K562 (cell line): ENCODE data around the gene ING1. TPM values are rescaled to one million over a fixed set of nuclear protein-coding genes. Genes with fewer than 3 reads are reported as not detected.

Experiments
- ATAC-seq: fragments of 200-7000 bp; cut with Tn5 transposase; 3 replicates; pipeline ENCODE4 v1.9.1; 2020; ENCODE audit warnings: moderate library complexity
- BruUV-seq: library from RNA; stranded (reverse); fragments of 400-500 nt; replicated peaks from 2 replicates; lab custom pipeline; 2021; lab: Mats Ljungman, UMichigan
- CTCF ChIA-PET: fragments of 300-600 bp; formaldehyde crosslinking; extraction: SDS; loops from one replicate; lab custom pipeline; 2021; ENCODE audit warnings: low intra/inter-chr PET ratio; lab: Yijun Ruan, JAX
- POLR2A ChIA-PET: fragments of 300-600, 350-650 bp; sonication (Branson Sonifier 250); formaldehyde crosslinking; extraction: SDS; loops from one replicate; lab custom pipeline; 2021; ENCODE audit warnings: antibody characterized with exemption, inconsistent platforms; lab: Yijun Ruan, JAX
- DNase-seq, 4 experiments: peaks; one replicate each; pipeline versions ENCODE4 v3.0.0 to v3.0.0-alpha.2; 2011 to 2018; ENCODE audit warnings: low spot score in 3 of 4, mixed read lengths in 3 of 4; ENCODE audit errors: extremely low read depth in 1 of 4
- FAIRE-seq: peaks from 2 replicates; lab custom pipeline; 2011; peaks lifted over from hg19 to GRCh38; lab: Jason Lieb, UNC
- H2AFZ ChIP-seq: 2 replicates; pipeline ENCODE4 v1.6.0; 2011; ENCODE audit warnings: low read depth, low read length, control low read depth, inconsistent platforms
- H3K27ac ChIP-seq: fragments of 200-600 bp; 3 replicates; pipeline ENCODE4 v1.8.0; 2011; ENCODE audit warnings: low read depth, mild to moderate bottlenecking, control low read depth, inconsistent platforms, low read length, moderate library complexity, mixed read lengths; ENCODE audit errors: extremely low read depth
- H3K27me3 ChIP-seq, 2 experiments: fragments of 300-600 bp in 1 of 2; 2 replicates in 1 of 2; 3 replicates in 1 of 2; pipeline versions ENCODE4 v1.6.0 to v1.8.0; 2011; ENCODE audit warnings: inconsistent platforms in 2 of 2, low read length in 2 of 2, mild to moderate bottlenecking in 1 of 2, mixed read lengths in 1 of 2, moderate library complexity in 1 of 2; ENCODE audit not compliant: control insufficient read depth in 2 of 2, insufficient read depth in 2 of 2
- H3K36me3 ChIP-seq: fragments of 300-600 bp; 3 replicates; pipeline ENCODE4 v1.8.0; 2011; ENCODE audit warnings: mild to moderate bottlenecking, low read length, inconsistent platforms; ENCODE audit not compliant: control insufficient read depth, insufficient read depth
- H3K4me1 ChIP-seq, 2 experiments: fragments of 200-600 bp in 1 of 2; replicated peaks in 1 of 2; 2 replicates in 1 of 2; 3 replicates in 1 of 2; pipeline versions ENCODE4 v1.5.1 to v1.8.0; 2011; ENCODE audit warnings: inconsistent platforms in 2 of 2, low read length in 2 of 2, mild to moderate bottlenecking in 1 of 2, mixed read lengths in 1 of 2, moderate library complexity in 1 of 2; ENCODE audit not compliant: control insufficient read depth in 2 of 2, insufficient read depth in 2 of 2
- H3K4me2 ChIP-seq: 2 replicates; pipeline ENCODE4 v1.6.1; 2011; ENCODE audit warnings: low read length, control low read depth, inconsistent platforms, mixed read lengths; ENCODE audit not compliant: insufficient read depth
- H3K4me3 ChIP-seq: fragments of 200-600 bp; sonication (generic), shearing (Covaris generic); 2 replicates; pipeline ENCODE4 v1.5.1; 2016; ENCODE audit warnings: control low read depth, inconsistent platforms
- H3K79me2 ChIP-seq: fragments of 200-600 bp; 3 replicates; pipeline ENCODE4 v1.8.0; 2011; ENCODE audit warnings: low read length, inconsistent platforms; ENCODE audit not compliant: control insufficient read depth, insufficient read depth
- H3K9ac ChIP-seq, 2 experiments: 2 replicates each; pipeline versions ENCODE4 v1.6.0 to v1.6.1; 2011; ENCODE audit warnings: low read depth in 2 of 2, low read length in 2 of 2, control low read depth in 1 of 2, inconsistent platforms in 1 of 2, mild to moderate bottlenecking in 1 of 2, mixed read lengths in 1 of 2; ENCODE audit not compliant: insufficient read depth in 1 of 2
- H3K9me1 ChIP-seq: one replicate; pipeline ENCODE4 v1.6.0; 2011; ENCODE audit warnings: inconsistent platforms, mild to moderate bottlenecking, low read length, moderate library complexity; ENCODE audit not compliant: control insufficient read depth, insufficient read depth
- H3K9me3 ChIP-seq: replicated peaks from 2 replicates; pipeline ENCODE4 v1.5.1; 2011; ENCODE audit warnings: low read depth, low read length, inconsistent platforms; ENCODE audit not compliant: control insufficient read depth, insufficient read depth
- H4K20me1 ChIP-seq: replicated peaks from 2 replicates; pipeline ENCODE4 v1.6.1; 2011; ENCODE audit warnings: low read length, inconsistent platforms, mixed read lengths; ENCODE audit not compliant: control insufficient read depth, insufficient read depth
- CBX8 ChIP-seq: fragments of 200-600 bp; sonication (generic); IDR thresholded peaks from 2 replicates; pipeline ENCODE4 v1.6.1; 2012; ENCODE audit warnings: borderline replicate concordance, mixed run types, low read depth, mild to moderate bottlenecking, moderate library complexity, mixed read lengths, low read length, control low read depth, inconsistent platforms; ENCODE audit not compliant: poor library complexity, severe bottlenecking; ENCODE audit errors: extremely low read depth
- HDAC6 ChIP-seq: IDR thresholded peaks from 2 replicates; pipeline ENCODE4 v1.6.1; 2012; ENCODE audit warnings: low read depth, mild to moderate bottlenecking, control low read depth, inconsistent platforms, low read length, moderate library complexity
- MTA2 ChIP-seq: fragments of 450-650 bp; IDR thresholded peaks from 2 replicates; pipeline ENCODE4 v1.6.1; 2016; ENCODE audit warnings: low read depth
- NFE2 ChIP-seq: IDR thresholded peaks from 2 replicates; pipeline ENCODE4 v1.6.1; 2014; ENCODE audit warnings: antibody characterized with exemption, low read depth
- POLR2AphosphoS5 ChIP-seq: IDR thresholded peaks from 2 replicates; pipeline ENCODE4 v1.6.1; 2011; ENCODE audit warnings: mild to moderate bottlenecking, low read depth, low read length, moderate library complexity; ENCODE audit not compliant: control insufficient read depth, insufficient read depth
- RBFOX2 ChIP-seq: fragments of 200-400 bp; formaldehyde crosslinking; IDR thresholded peaks from 2 replicates; pipeline ENCODE4 v1.6.1; 2017; ENCODE audit warnings: low read depth, mild to moderate bottlenecking, low read length, moderate library complexity
- U2AF2 ChIP-seq: fragments of 200-400 bp; formaldehyde crosslinking; optimal IDR thresholded peaks from 2 replicates; pipeline ENCODE3; 2017; ENCODE audit warnings: low read depth, mild to moderate bottlenecking, low read length
- ZBTB17 ChIP-seq: fragments of 450-650 bp; formaldehyde crosslinking; IDR thresholded peaks from 2 replicates; pipeline ENCODE4 v1.4.0; 2020; ENCODE audit warnings: mild to moderate bottlenecking
- ZNF398 ChIP-seq: fragments of 250-450 bp; sonication (Bioruptor Pico); IDR thresholded peaks from 2 replicates; pipeline ENCODE4 v1.8.0; 2021; ENCODE audit warnings: moderate library complexity, mild to moderate bottlenecking, inconsistent platforms
- WGBS: fragments of 100-300 bp; shearing (Covaris generic); methylation state at CpG from one replicate; pipeline ENCODE4 v1.1.6; 2016; ENCODE audit warnings: low coverage, mixed read lengths; ENCODE audit not compliant: insufficient coverage; ENCODE audit errors: missing lambda C conversion rate; 5-methylcytosine and 5-hydroxymethylcytosine counted together
- in situ Hi-C: fragments of 300-500 bp; cut with MboI; formaldehyde crosslinking; loops from 4 replicates; pipeline ENCODE4 v1.15.0; 2018; ENCODE audit warnings: inconsistent platforms, mixed read lengths
- intact Hi-C: fragments of 100-400 bp; cut with micrococcal nuclease; formaldehyde crosslinking; loops from 2 replicates; pipeline ENCODE4 v1.14.2; 2022
- polyA plus RNA-seq, 8 experiments: library from polyadenylated mRNA; depleted of rRNA in 4 of 8; stranded (reverse) in 5 of 8; unstranded in 3 of 8; fragments of >200 nt; fragmentation: Nextera tagmentation in 2 of 8; fragmentation: Illumina TruSeq in 1 of 8; extraction: Ambion mirVana in 2 of 8; extraction: Trizol in 1 of 8; gene quantifications; 2 replicates each; pipeline versions ENCODE4 v1.2.1 to v1.2.3, GENCODE V29; 2011 to 2014; ENCODE audit warnings: inconsistent platforms in 1 of 8, missing spikeins in 1 of 8
- total RNA-seq, 7 experiments: library from RNA; depleted of rRNA in 6 of 7; stranded (reverse); fragments of >200 nt in 6 of 7; fragmentation: Illumina TruSeq in 2 of 7; extraction: Trizol in 2 of 7; gene quantifications; 2 replicates each; pipeline versions ENCODE4 v1.2.1 to v1.2.3, GENCODE V29; 2011 to 2021; ENCODE audit warnings: low replicate concordance in 1 of 7
- TF ChIP-seq, protein P1 (sequence below), 2 experiments: IDR thresholded peaks; 2 replicates each; pipeline ENCODE4 v1.6.1; 2011; ENCODE audit warnings: borderline replicate concordance in 1 of 2, control low read depth in 1 of 2, low read depth in 1 of 2, low read length in 1 of 2, mild to moderate bottlenecking in 1 of 2, mixed read lengths in 1 of 2, moderate library complexity in 1 of 2; ENCODE audit not compliant: insufficient read depth in 1 of 2, insufficient read length in 1 of 2, poor library complexity in 1 of 2, severe bottlenecking in 1 of 2; ENCODE audit errors: extremely low read depth in 1 of 2
- TF ChIP-seq, protein P2 (sequence below): fragments of 450-650 bp; IDR thresholded peaks from 2 replicates; pipeline ENCODE4 v1.6.1; 2014; ENCODE audit warnings: low read depth, mild to moderate bottlenecking, moderate library complexity, borderline replicate concordance
- TF ChIP-seq, protein P3 (sequence below), 3 experiments: fragments of 200-800 bp in 1 of 3; sonication (Bioruptor generic) in 1 of 3; sonication (generic) in 1 of 3; formaldehyde crosslinking in 1 of 3; IDR thresholded peaks; 2 replicates each; pipeline versions ENCODE4 v1.6.1 to v1.8.0; 2016 to 2022; ENCODE audit warnings: mild to moderate bottlenecking in 2 of 3, missing compliant biosample characterization in 2 of 3, missing genetic modification characterization in 2 of 3, missing genetic modification reagents in 1 of 3

The ING1 gene
- total and polyA plus RNA-seq, 9 of the 15 experiments (the other 6 are each of a cell fraction or from before 2014, with no cell fraction given) = 1.0 to 20.1 (median 8.2) TPM

- no peak overlapping the region for H3K4me2 ChIP-seq
- intact Hi-C loops (no loop called here), in situ Hi-C loops (no loop called here)
- H3K27me3 ChIP-seq = peaks cover 14 to 33% of the 10 kb centered on the region in 2 experiments
- no peak overlapping the region for H3K4me3 ChIP-seq
- H2AFZ ChIP-seq = no peak overlapping the region
- BruUV-seq = no TSS peak
- H3K4me1 ChIP-seq = no peaks in the 10 kb centered on the region; a peak in 1 of 5 replicates
- no peaks in the 10 kb centered on the region; the same call in 1 of the 2 replicates for H4K20me1 ChIP-seq
- no peak for FAIRE-seq
- H3K36me3 ChIP-seq = no peaks in the 10 kb centered on the region
- POLR2A ChIA-PET = no interaction called here
- CTCF ChIA-PET = no interaction called here
- no peak overlapping the region for H3K9ac ChIP-seq
- no peaks in the 10 kb centered on the region for H3K79me2 ChIP-seq
- no peak overlapping the region for H3K27ac ChIP-seq
- no peaks in the 10 kb centered on the region for H3K9me1 ChIP-seq
- TF ChIP-seq, protein P1, sequence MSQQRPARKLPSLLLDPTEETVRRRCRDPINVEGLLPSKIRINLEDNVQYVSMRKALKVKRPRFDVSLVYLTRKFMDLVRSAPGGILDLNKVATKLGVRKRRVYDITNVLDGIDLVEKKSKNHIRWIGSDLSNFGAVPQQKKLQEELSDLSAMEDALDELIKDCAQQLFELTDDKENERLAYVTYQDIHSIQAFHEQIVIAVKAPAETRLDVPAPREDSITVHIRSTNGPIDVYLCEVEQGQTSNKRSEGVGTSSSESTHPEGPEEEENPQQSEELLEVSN (IDR thresholded peaks at IDR 0.05; ENCODE audit: borderline replicate concordance in 1 of 2, extremely low read depth in 1 of 2, insufficient read depth in 1 of 2, insufficient read length in 1 of 2, low read depth in 1 of 2, low read length in 1 of 2, poor library complexity in 1 of 2, severe bottlenecking in 1 of 2) = no peak
- TF ChIP-seq MTA2 (no peak), NFE2 (no peak), RBFOX2 (no peak), ZNF398 (CRISPR knock-in tag) (no peak), HDAC6 (no peak), POLR2AphosphoS5 (no peak), CBX8 (no peak), U2AF2 (no peak), ZBTB17 (no peak)
- TF ChIP-seq, protein P2, sequence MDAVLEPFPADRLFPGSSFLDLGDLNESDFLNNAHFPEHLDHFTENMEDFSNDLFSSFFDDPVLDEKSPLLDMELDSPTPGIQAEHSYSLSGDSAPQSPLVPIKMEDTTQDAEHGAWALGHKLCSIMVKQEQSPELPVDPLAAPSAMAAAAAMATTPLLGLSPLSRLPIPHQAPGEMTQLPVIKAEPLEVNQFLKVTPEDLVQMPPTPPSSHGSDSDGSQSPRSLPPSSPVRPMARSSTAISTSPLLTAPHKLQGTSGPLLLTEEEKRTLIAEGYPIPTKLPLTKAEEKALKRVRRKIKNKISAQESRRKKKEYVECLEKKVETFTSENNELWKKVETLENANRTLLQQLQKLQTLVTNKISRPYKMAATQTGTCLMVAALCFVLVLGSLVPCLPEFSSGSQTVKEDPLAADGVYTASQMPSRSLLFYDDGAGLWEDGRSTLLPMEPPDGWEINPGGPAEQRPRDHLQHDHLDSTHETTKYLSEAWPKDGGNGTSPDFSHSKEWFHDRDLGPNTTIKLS = no peak
- TF ChIP-seq, protein P3, sequence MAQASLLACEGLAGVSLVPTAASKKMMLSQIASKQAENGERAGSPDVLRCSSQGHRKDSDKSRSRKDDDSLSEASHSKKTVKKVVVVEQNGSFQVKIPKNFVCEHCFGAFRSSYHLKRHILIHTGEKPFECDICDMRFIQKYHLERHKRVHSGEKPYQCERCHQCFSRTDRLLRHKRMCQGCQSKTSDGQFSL (CRISPR knock-in tag; IDR thresholded peaks at IDR 0.05) = no peak
- TF ChIP-seq, protein P3 (tag; IDR thresholded peaks at IDR 0.05) = no peak
- H3K9me3 ChIP-seq = no peaks in the 10 kb centered on the region
- no peak for DNase-seq
- ATAC-seq = no peak
- 2% methylated on average over 11 of the region's 13 CpGs for WGBS
Measured at GRCh38 chr13:110772091-110772984, 58.8 kb downstream of the ING1 start.
